GM23338 (cell line): Measurements from ENCODE around the gene ZFP62. TPM values are rescaled to one million over a fixed set of nuclear protein-coding genes. Genes with fewer than 3 reads are reported as not detected.
"Not testable (repeated sequence)": the region's sequence is repeated elsewhere in the genome, so short reads cannot be mapped to it uniquely, and the experiment has no call there.

Experiments used
- ATAC-seq: fragments of 200-7000 bp; cut with Tn5 transposase; 3 replicates; pipeline ENCODE4 v1.9.1; 2020
- DNase-seq: peaks from one replicate; pipeline ENCODE4 v3.0.0-alpha.2; 2015; ENCODE audit warnings: low spot score
- H2AFZ ChIP-seq: fragments of 200-600 bp; sonication (generic); 2 replicates; pipeline ENCODE4 v1.8.0; 2016; ENCODE audit warnings: antibody characterized with exemption, mild to moderate bottlenecking, moderate library complexity
- H3F3A ChIP-seq: fragments of 200-600 bp; sonication (generic); replicated peaks from 2 replicates; pipeline ENCODE4 v1.8.0; 2017; ENCODE audit warnings: antibody characterized with exemption, mixed run types, low read depth
- H3K27ac ChIP-seq: fragments of 200-600 bp; sonication (generic); 2 replicates; pipeline ENCODE4 v1.6.1; 2016; ENCODE audit warnings: low read depth
- H3K27me3 ChIP-seq: fragments of 200-600 bp; sonication (generic); 2 replicates; pipeline ENCODE4 v1.8.0; 2016; ENCODE audit warnings: mild to moderate bottlenecking, mixed run types, moderate library complexity; ENCODE audit not compliant: insufficient read depth
- H3K36me3 ChIP-seq: fragments of 200-600 bp; sonication (generic); 2 replicates; pipeline ENCODE4 v1.8.0; 2016; ENCODE audit warnings: mild to moderate bottlenecking; ENCODE audit not compliant: insufficient read depth
- H3K4me1 ChIP-seq: fragments of 200-600 bp; sonication (generic); 2 replicates; pipeline ENCODE4 v1.8.0; 2016; ENCODE audit warnings: mild to moderate bottlenecking, moderate library complexity; ENCODE audit not compliant: insufficient read depth
- H3K4me2 ChIP-seq: fragments of 200-600 bp; sonication (generic); 2 replicates; pipeline ENCODE4 v1.7.1; 2017; ENCODE audit warnings: mixed run types
- H3K4me3 ChIP-seq: fragments of 200-600 bp; sonication (generic); 2 replicates; pipeline ENCODE4 v1.6.1; 2016; ENCODE audit warnings: mixed run types
- H3K79me2 ChIP-seq: fragments of 200-600 bp; sonication (generic); replicated peaks from 2 replicates; pipeline ENCODE4 v1.8.0; 2017; ENCODE audit warnings: mild to moderate bottlenecking; ENCODE audit not compliant: insufficient read depth
- H3K9me2 ChIP-seq: fragments of 200-600 bp; sonication (generic); 2 replicates; pipeline ENCODE4 v1.8.0; 2017; ENCODE audit not compliant: insufficient read depth
- H4K20me1 ChIP-seq: fragments of 200-600 bp; sonication (generic); replicated peaks from 2 replicates; pipeline ENCODE4 v1.8.0; 2017; ENCODE audit warnings: mild to moderate bottlenecking; ENCODE audit not compliant: insufficient read depth
- H3K27ac Mint-ChIP-seq: 2 replicates; pipeline ENCODE4 v1.8.0; 2020; ENCODE audit warnings: inconsistent platforms, mild to moderate bottlenecking, moderate library complexity, mixed read lengths
- H3K27me3 Mint-ChIP-seq: 3 replicates; pipeline ENCODE4 v1.8.0; 2022; ENCODE audit warnings: low read depth, mild to moderate bottlenecking, moderate library complexity, mixed read lengths, inconsistent platforms; ENCODE audit not compliant: insufficient read depth, poor library complexity
- H3K36me3 Mint-ChIP-seq: 3 replicates; pipeline ENCODE4 v1.8.0; 2021; ENCODE audit warnings: low read depth, mild to moderate bottlenecking, inconsistent platforms, moderate library complexity, mixed read lengths
- H3K4me1 Mint-ChIP-seq: 3 replicates; pipeline ENCODE4 v1.8.0; 2020; ENCODE audit warnings: mild to moderate bottlenecking, inconsistent platforms, mixed read lengths
- H3K4me3 Mint-ChIP-seq: 3 replicates; pipeline ENCODE4 v1.8.0; 2021; ENCODE audit warnings: moderate library complexity, mild to moderate bottlenecking, inconsistent platforms, mixed read lengths
- H3K9me3 Mint-ChIP-seq: 3 replicates; pipeline ENCODE4 v1.8.0; 2020; ENCODE audit warnings: moderate library complexity, mild to moderate bottlenecking, inconsistent platforms, mixed read lengths
- CREB1 ChIP-seq: fragments of 250-450 bp; sonication (Bioruptor Pico); IDR thresholded peaks from 2 replicates; pipeline ENCODE4 v1.5.0; 2020; ENCODE audit warnings: low read depth, mild to moderate bottlenecking, moderate library complexity
- EZH2phosphoT487 ChIP-seq: fragments of 200-600 bp; sonication (generic); IDR thresholded peaks from one replicate; pipeline ENCODE4 v1.8.1; 2018; ENCODE audit warnings: antibody characterized with exemption; ENCODE audit not compliant: unreplicated experiment
- NANOG ChIP-seq: IDR thresholded peaks from 2 replicates; pipeline ENCODE4 v1.6.1; 2016; ENCODE audit warnings: antibody characterized with exemption, borderline replicate concordance
- POLR2AphosphoS5 ChIP-seq: IDR thresholded peaks from 2 replicates; pipeline ENCODE4 v1.6.1; 2016; ENCODE audit warnings: antibody characterized with exemption, low read depth
- STAT1 ChIP-seq: IDR thresholded peaks from one replicate; pipeline ENCODE4 v1.6.1; 2016; ENCODE audit warnings: antibody characterized with exemption; ENCODE audit not compliant: unreplicated experiment
- ZNF114 ChIP-seq: fragments of 250-450 bp; sonication (Bioruptor Pico); IDR thresholded peaks from 2 replicates; pipeline ENCODE4 v1.5.0; 2020; ENCODE audit warnings: mild to moderate bottlenecking, moderate library complexity
- ZNF331 ChIP-seq: fragments of 250-450 bp; sonication (Bioruptor Pico); IDR thresholded peaks from 2 replicates; pipeline ENCODE4 v1.5.0; 2020; ENCODE audit warnings: low read depth, mild to moderate bottlenecking, moderate library complexity
- polyA plus RNA-seq: library from polyadenylated mRNA; unstranded; fragments of >200 nt; fragmentation: Nextera tagmentation; extraction: Ambion mirVana; gene quantifications from 2 replicates; pipeline ENCODE4 v1.2.1, GENCODE V29; 2016
- total RNA-seq: library from RNA; depleted of rRNA; stranded (reverse); fragments of >200 nt; shearing (Covaris generic); gene quantifications from 2 replicates; pipeline ENCODE4 v1.2.3, GENCODE V29; 2014
- TF ChIP-seq, protein P1 (sequence below): fragments of 250-450 bp; sonication (Bioruptor Pico); IDR thresholded peaks from 2 replicates; pipeline ENCODE4 v1.5.0; 2020; ENCODE audit warnings: mild to moderate bottlenecking, moderate library complexity
- TF ChIP-seq, protein P2 (sequence below), 2 experiments: fragments of 200-600 bp in 1 of 2; sonication (generic) in 1 of 2; conservative IDR thresholded peaks; 2 replicates each; pipeline versions ENCODE4 v1.5.1 to v1.6.1; 2016 to 2017; ENCODE audit warnings: antibody characterized with exemption in 2 of 2, low read depth in 2 of 2, mild to moderate bottlenecking in 2 of 2, moderate library complexity in 1 of 2
- TF ChIP-seq, protein P3 (sequence below): IDR thresholded peaks from 2 replicates; pipeline ENCODE4 v1.6.1; 2016; ENCODE audit warnings: antibody characterized with exemption

Gene ZFP62
- total and polyA plus RNA-seq, 2 experiments from 2014 or later, result 32.9 to 33.2 TPM

DNA sequence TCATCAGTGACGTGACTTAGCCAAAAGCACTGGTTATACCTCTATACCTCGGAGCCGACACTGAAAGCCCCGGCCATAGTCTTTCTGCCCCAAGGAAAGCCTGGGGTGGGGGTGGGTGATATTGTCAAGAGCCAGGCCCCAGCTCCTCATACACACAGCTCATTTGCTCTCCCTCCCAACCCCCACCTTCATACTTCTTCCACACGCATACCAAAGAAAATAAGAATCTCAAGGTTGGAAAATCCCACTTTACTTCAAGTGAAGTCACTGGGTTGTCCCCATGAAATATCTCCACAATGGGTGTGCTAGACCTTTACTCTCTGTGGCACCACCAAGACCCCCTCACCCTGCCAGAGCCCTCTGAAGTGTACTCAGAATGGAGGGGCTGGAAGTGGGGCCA, 31.4 kb downstream of the ZFP62 start (continued):
- TF ChIP-seq, protein P1, sequence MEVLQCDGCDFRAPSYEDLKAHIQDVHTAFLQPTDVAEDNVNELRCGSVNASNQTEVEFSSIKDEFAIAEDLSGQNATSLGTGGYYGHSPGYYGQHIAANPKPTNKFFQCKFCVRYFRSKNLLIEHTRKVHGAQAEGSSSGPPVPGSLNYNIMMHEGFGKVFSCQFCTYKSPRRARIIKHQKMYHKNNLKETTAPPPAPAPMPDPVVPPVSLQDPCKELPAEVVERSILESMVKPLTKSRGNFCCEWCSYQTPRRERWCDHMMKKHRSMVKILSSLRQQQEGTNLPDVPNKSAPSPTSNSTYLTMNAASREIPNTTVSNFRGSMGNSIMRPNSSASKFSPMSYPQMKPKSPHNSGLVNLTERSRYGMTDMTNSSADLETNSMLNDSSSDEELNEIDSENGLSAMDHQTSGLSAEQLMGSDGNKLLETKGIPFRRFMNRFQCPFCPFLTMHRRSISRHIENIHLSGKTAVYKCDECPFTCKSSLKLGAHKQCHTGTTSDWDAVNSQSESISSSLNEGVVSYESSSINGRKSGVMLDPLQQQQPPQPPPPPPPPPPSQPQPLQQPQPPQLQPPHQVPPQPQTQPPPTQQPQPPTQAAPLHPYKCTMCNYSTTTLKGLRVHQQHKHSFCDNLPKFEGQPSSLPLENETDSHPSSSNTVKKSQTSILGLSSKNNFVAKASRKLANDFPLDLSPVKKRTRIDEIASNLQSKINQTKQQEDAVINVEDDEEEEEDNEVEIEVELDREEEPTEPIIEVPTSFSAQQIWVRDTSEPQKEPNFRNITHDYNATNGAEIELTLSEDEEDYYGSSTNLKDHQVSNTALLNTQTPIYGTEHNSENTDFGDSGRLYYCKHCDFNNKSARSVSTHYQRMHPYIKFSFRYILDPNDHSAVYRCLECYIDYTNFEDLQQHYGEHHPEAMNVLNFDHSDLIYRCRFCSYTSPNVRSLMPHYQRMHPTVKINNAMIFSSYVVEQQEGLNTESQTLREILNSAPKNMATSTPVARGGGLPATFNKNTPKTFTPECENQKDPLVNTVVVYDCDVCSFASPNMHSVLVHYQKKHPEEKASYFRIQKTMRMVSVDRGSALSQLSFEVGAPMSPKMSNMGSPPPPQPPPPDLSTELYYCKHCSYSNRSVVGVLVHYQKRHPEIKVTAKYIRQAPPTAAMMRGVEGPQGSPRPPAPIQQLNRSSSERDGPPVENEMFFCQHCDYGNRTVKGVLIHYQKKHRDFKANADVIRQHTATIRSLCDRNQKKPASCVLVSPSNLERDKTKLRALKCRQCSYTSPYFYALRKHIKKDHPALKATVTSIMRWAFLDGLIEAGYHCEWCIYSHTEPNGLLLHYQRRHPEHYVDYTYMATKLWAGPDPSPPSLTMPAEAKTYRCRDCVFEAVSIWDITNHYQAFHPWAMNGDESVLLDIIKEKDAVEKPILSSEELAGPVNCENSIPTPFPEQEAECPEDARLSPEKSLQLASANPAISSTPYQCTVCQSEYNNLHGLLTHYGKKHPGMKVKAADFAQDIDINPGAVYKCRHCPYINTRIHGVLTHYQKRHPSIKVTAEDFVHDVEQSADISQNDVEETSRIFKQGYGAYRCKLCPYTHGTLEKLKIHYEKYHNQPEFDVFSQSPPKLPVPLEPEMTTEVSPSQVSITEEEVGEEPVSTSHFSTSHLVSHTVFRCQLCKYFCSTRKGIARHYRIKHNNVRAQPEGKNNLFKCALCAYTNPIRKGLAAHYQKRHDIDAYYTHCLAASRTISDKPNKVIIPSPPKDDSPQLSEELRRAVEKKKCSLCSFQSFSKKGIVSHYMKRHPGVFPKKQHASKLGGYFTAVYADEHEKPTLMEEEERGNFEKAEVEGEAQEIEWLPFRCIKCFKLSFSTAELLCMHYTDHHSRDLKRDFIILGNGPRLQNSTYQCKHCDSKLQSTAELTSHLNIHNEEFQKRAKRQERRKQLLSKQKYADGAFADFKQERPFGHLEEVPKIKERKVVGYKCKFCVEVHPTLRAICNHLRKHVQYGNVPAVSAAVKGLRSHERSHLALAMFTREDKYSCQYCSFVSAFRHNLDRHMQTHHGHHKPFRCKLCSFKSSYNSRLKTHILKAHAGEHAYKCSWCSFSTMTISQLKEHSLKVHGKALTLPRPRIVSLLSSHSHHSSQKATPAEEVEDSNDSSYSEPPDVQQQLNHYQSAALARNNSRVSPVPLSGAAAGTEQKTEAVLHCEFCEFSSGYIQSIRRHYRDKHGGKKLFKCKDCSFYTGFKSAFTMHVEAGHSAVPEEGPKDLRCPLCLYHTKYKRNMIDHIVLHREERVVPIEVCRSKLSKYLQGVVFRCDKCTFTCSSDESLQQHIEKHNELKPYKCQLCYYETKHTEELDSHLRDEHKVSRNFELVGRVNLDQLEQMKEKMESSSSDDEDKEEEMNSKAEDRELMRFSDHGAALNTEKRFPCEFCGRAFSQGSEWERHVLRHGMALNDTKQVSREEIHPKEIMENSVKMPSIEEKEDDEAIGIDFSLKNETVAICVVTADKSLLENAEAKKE, result no peak
- TF ChIP-seq, protein P2, sequence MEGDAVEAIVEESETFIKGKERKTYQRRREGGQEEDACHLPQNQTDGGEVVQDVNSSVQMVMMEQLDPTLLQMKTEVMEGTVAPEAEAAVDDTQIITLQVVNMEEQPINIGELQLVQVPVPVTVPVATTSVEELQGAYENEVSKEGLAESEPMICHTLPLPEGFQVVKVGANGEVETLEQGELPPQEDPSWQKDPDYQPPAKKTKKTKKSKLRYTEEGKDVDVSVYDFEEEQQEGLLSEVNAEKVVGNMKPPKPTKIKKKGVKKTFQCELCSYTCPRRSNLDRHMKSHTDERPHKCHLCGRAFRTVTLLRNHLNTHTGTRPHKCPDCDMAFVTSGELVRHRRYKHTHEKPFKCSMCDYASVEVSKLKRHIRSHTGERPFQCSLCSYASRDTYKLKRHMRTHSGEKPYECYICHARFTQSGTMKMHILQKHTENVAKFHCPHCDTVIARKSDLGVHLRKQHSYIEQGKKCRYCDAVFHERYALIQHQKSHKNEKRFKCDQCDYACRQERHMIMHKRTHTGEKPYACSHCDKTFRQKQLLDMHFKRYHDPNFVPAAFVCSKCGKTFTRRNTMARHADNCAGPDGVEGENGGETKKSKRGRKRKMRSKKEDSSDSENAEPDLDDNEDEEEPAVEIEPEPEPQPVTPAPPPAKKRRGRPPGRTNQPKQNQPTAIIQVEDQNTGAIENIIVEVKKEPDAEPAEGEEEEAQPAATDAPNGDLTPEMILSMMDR (conservative IDR thresholded peaks at IDR 0.05; ENCODE audit: low read depth in 2 of 2), result no peak
- TF ChIP-seq, protein P3, sequence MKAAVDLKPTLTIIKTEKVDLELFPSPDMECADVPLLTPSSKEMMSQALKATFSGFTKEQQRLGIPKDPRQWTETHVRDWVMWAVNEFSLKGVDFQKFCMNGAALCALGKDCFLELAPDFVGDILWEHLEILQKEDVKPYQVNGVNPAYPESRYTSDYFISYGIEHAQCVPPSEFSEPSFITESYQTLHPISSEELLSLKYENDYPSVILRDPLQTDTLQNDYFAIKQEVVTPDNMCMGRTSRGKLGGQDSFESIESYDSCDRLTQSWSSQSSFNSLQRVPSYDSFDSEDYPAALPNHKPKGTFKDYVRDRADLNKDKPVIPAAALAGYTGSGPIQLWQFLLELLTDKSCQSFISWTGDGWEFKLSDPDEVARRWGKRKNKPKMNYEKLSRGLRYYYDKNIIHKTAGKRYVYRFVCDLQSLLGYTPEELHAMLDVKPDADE, result no peak
- TF ChIP-seq STAT1, result no peak
- TF ChIP-seq EZH2phosphoT487, result no peak
- no peak for TF ChIP-seq ZNF114
- TF ChIP-seq NANOG, result no peak
- TF ChIP-seq CREB1, result no peak
- TF ChIP-seq POLR2AphosphoS5, result no peak
- TF ChIP-seq ZNF331 (CRISPR knock-in tag), result no peak

DNA sequence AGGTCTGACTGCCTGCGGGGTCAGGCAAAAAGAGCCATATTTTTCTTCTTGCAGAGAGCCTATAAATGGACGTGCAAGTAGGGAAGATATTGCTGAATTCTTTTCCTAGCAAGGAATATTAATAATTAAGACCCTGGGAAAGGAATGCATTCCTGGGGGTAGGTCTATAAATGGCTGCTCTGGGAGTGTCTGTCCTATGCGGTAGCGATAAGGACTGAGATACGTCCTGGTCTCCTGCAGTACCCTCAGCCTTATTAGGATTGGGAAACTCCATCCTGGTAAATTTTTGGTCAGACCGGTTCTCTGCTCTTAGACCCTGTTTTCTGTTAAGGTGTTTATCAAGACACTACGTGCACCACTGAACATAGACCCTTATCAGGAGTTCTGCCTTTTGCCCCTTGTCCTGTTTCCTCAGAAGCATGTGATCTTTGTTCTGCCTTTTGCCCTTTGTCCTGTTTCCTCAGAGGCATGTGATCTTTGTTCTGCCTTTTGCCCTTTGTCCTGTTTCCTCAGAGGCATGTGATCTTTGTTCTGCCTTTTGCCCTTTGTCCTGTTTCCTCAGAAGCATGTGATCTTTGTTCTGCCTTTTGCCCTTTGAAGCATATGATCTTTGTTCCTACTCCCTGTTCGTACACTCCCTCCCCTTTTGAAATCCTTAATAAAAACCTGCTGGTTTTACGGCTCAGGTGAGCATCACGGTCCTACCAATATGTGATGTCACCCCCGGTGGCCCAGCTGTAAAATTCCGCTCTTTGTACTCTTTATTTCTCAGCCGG, 32.1 kb downstream of the ZFP62 start:
- H3K4me1 ChIP-seq, H3K36me3 ChIP-seq, H3K4me3 Mint-ChIP-seq, H3K9me2 ChIP-seq, H3F3A ChIP-seq, H3K4me2 ChIP-seq, H2AFZ ChIP-seq, H3K27ac Mint-ChIP-seq, ATAC-seq, H3K79me2 ChIP-seq, H4K20me1 ChIP-seq, DNase-seq, H3K4me3 ChIP-seq, H3K27ac ChIP-seq: not testable (repeated sequence)
- peaks cover 46% of the 10 kb centered on the region for H3K27me3 Mint-ChIP-seq
- H3K4me1 Mint-ChIP-seq, result peaks cover 22% of the 10 kb centered on the region
- peaks cover 47% of the 10 kb centered on the region for H3K27me3 ChIP-seq
- H3K9me3 Mint-ChIP-seq, result peaks cover 39% of the 10 kb centered on the region
- peaks cover 36% of the 10 kb centered on the region for H3K36me3 Mint-ChIP-seq
